Stimulated activated CD4-positive, alpha-beta T cell treated with anti-CD3 and anti-CD28 coated beads, Interleukin-1b, Interleukin-23, amount 100 ng/mL, for 48 hours (primary cell): Measurements from ENCODE around the gene ODC1.

Experiments used
- DNase-seq: peaks from one replicate; pipeline ENCODE4 v3.0.0-alpha.2; 2020

The ODC1 gene

DNA sequence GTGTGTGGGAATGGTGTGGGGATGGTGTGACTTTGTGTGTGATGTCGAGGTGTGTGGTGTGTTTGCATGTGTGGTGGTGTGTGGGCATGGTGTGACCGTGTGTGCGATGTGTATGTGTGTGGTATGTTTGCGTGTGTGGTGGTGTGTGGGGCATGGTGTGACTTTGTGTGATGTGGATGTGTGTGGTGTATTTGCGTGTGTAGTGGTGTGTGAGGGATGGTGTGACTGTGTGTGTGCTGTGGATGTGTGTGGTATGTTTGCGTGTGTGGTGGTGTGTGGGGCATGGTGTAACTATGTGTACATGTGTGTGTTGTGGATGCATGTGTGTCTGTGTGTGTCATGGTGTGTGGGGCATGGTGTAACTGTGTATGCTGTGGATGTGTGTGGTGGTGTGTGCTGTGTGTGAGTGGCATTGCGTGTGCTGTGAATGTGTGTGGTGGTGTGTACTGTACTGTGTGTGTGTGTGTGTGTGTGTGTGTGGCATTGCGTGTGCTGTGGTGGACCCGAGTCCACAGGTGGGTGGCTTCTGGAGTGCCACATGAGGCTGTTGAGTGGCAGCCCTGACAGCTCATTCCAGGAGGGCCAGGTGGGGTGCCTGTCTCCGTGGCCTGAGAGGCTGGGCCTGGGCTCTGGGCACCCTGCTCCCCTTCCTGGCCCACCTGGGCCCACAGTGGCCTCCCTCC is 14.7 kb downstream of the ODC1 start:
- DNase-seq = no peak

GRCh38 chr2:10432311-10433181 is 15.6 kb downstream of the ODC1 start:
- DNase-seq = no peak

DNA sequence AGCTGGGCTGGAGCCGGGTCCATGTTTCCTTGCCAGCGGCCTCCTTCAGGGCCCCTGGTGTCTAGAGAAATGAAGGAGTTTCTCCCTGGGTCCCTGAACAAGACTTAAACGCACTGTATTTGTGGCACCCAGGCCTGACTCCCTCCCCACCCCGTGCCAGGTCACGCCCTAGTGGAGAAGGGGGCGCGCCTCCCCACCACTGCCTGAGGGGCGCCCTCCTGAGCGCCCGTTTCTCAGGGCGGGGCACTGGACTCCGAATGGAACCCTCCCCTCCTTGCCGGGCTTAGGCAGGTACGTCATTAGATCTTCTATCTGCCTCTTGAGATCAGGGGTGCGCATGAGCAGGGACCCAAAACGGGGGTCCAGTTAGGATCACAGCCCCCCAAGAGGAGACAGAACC is 16.3 kb downstream of the ODC1 start:
- DNase-seq = no peak

GRCh38 chr2:10430886-10431622 is 17.1 kb downstream of the ODC1 start:
- no peak for DNase-seq

DNA sequence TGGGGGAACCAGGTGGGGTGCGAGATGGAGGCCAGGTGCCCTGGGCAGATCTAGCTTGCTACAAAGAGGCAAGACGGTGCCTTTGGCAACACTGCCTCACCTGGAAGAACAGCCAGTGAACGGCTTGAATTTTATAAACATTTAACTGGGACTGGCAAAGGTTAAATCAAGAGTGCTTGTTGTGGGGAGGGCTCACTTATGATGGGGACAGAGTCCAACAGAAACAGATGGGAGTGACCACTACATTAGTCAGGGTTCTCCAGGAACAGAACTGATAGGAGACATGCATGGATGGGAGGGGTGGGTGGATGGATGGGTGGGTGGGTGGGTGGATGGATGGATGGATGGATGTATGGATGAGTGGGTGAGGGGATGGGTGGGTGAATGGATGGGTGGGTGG is 19.2 kb downstream of the ODC1 start:
- no peak for DNase-seq

DNA sequence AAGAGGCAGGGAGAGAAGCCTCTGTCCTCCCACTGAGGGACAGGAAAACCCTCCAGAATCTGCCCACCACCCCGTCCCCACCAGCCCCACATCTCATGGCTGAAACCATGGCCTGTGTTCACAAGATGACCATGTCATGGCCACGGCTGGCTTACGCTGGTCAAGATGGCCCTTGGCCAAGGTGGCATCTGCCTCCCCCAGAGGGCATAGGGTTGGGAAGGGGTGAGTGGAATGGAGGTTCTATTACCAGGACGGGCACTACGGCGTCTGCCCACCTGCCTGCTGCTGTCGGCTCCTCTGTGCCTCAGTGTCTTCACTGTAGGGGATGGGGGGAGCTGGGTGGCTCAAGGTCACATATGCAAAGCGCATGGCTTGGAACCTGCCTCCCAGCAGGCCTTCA is 19.8 kb downstream of the ODC1 start:
- no peak for DNase-seq

DNA sequence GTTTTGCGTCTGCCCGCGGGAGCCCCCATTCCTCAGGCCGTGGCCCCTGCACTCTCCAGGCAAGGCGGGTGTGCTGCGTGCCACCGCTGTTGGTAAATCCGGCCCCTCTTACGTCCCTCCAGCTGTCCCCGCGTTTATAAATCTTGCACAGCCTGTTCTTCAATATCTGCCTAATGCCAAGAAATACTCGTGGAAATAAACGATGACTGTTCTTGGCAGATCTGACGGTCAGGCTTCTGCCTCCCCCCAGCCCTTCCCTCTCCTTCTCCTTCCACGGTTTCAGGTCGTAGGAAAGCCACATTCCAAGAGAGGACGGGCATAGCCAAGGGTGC is 20.5 kb downstream of the ODC1 start:
- no peak for DNase-seq

DNA sequence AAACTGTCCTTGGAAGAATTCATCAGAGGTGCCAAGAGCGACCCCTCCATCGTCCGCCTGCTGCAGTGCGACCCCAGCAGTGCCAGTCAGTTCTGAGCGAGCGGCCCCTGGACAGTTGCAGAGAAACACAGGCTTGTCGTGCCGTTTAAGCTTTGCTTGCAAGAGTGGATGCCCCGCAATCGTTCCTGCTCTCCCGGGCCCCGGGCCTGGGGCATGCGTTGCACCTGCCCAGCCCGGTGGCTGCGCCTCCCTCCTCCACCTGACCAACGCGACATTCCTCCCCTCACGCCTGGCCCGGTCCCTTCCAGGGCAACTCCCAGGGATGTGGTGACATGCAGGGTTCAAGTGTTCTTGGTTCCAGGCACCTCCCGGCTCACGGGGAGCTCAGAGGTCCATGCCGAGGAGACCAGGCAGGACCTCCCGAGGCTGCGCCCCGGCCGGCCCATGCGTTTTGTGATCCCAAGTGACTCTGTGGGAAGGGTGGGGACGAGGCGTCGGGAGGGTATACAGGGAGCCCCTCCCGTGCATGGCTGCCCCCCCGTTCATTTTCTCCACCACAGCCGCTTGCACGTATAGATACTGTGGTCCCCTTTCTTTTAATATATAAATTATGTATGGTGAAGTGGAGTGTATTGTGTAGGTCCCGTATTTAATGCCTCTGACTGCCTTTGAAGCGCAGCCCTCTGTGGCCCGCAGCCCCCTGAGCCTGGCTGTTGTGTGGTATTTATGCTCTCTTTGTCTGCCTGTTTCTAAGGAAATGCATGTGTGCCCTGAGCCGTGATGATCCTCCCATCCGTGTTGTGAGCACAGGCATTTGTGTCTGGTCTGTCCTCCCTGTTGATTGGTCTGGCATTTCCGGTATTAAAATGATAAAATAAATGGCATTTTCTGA is 21.2 kb downstream of the ODC1 start:
- no peak for DNase-seq

GRCh38 chr2:10425699-10426098 is 22.4 kb downstream of the ODC1 start:
- no peak for DNase-seq

GRCh38 chr2:10424916-10425505 is 23.1 kb downstream of the ODC1 start:
- no peak for DNase-seq

DNA sequence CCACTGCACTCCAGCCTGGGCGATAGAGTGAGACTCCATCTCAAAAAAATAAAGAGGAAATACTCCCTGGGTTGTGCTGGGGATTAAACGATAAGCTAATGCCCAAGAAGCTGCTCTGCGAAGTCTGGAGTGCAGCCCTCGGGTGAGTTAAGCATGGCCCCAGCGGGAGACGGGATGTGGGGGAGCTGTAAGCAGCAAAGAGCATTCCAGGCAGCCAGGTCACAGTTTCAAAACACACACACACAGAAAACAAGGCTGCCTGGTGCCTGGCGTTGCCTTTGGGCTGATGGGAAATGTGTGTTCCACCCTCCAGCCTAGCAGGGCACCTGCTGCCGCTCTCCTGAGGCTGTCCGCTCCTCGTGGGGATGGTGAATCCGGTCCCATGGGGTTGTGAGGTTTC is 24.1 kb downstream of the ODC1 start:
- no peak for DNase-seq

DNA sequence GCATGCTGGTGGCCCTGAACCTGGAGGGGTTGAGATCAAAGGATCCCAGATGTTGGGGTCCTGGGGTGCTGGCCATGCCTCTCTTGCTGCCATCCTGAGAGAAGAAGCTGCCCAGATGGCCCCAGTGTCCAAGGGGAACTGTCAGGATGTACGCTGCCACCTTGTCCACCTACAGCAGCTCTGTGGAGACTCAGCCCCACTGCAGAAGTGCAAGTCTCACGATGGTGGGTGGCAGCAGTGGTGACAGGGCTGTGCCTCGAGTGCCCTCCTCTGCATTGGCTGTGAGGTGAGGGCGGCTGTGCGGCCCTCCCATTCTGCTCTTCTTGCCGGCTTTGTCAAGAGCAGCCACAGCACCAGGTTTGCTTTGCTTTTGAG is 24.7 kb downstream of the ODC1 start:
- DNase-seq = no peak

DNA sequence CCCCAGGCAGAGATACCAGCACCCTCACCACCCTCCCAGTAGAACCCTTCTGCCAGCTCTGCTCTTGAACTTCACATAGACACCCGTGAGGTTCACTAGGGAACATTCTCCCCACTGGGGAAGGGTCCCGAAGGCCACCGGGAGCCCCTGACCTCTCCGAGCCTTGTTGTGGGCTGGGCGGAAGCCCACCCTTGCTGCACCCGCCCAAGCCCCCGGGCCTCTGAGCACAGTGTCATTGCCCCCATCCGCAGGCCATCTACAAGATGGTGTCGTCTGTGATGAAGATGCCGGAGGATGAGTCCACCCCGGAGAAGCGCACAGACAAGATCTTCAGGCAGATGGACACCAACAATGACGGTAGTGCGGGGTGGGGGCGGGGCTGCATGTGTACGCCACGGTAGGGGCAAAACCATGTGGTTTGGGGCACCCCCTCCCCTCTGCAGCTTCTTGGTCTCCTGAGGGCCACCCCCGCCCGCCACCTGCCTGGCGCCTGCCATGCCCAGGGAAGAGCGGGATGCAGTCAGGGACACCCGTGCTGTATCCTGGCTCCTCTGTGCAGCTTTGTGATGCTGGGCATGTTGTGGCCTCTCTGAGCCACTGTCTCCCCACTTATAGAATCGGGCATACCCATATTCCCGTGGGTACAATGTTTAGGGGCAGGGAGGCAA is 25.3 kb downstream of the ODC1 start:
- DNase-seq = no peak

GRCh38 chr2:10422251-10422650 is 25.9 kb downstream of the ODC1 start:
- no peak for DNase-seq

GRCh38 chr2:10419553-10420257 is 28.4 kb downstream of the ODC1 start:
- DNase-seq = no peak

- DNase-seq = no peak
Observed at GRCh38 chr2:10417551-10418335, 30.4 kb downstream of the ODC1 start.

- DNase-seq = no peak
Observed at GRCh38 chr2:10415640-10416039, 32.5 kb downstream of the ODC1 start.

DNA sequence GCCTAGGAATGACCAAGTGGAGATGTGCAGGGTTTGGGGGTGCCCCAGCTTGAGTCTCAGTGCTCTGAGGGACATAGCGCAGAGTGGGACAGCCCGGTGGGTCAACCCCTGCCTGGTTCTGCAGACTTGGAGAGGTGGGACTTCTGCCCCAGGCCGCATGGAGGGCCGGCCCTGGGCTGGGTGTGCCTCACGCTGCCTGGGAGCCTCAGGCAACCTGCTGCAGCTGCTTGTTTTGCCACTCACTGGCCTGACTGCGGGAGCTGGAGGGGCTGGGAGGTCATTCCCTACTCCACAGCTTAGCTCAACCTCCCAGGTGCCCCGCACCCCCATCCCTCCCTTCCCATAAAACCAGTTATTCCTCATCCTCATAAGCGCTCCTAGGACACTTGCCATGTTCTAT is 33.1 kb downstream of the ODC1 start:
- no peak for DNase-seq

GRCh38 chr2:10414591-10414990 is 33.5 kb downstream of the ODC1 start:
- DNase-seq = no peak

- no peak for DNase-seq
Observed at GRCh38 chr2:10413991-10414451, 34.1 kb downstream of the ODC1 start.
